M059J (cell line): Measurements from ENCODE around the gene ABCA8. TPM values are rescaled to one million over a fixed set of nuclear protein-coding genes. Genes with fewer than 3 reads are reported as not detected.

Experiments used
- DNase-seq: peaks from one replicate; pipeline ENCODE4 v3.0.0-alpha.2; 2012; ENCODE audit warnings: low read depth
- total RNA-seq: library from RNA; depleted of rRNA; stranded (reverse); fragments of >200 nt; shearing (Covaris generic); gene quantifications from 2 replicates; pipeline ENCODE4 v1.2.3, GENCODE V29; 2014

The ABCA8 gene
- total RNA-seq, 1 experiment from 2014 or later, result not detected

DNA sequence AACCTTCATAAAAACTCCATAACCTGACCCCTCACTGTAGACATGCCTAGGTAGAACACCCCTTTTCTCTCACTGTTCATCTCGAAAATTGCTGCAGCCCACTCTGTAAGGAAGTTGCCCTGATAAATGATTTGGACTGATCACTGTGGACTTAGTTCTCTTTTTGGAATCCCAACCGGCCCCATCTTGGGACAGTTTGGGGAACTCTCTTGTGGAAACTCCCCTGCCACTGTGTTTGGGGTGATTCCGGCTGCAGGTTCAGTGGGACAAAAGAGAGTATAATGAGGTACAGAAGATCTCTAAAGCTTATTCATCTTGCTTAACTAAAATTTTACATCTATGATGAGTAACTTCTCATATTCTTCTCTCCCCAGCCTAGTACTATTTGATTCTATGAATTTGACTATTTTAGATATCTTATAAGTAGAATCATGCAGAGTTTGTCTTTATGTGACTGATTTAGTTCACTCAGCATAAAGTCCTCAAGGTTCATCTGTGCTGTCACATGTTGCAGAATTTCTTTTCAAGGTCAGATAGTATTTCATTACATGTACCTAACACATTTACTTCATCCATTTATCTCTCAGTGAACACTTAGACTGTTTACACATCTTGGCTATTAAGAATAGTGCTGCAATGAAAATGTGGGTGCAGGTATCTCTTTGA, 84.9 kb downstream of the ABCA8 start:
- DNase-seq, result no peak

DNA sequence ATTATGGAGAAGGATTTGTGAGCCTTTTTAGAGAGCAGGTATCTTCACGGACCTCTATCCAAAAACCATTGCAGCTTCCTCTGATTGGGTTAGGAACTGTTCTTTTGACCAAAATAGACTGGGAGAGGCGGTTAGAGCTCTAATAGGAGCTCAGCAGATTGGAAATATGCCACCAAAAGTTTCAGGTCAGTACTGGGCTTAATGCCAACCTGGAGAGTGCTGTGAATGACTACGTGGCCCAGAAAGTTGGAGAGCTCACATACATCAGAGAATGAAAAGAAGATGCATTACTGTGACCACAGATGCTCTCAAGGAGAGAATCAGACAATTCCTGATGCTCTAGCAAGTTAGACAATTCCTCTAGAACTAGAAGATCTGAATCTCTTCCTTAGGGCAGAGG, 86.5 kb downstream of the ABCA8 start:
- DNase-seq, result peak; percentile 9

DNA sequence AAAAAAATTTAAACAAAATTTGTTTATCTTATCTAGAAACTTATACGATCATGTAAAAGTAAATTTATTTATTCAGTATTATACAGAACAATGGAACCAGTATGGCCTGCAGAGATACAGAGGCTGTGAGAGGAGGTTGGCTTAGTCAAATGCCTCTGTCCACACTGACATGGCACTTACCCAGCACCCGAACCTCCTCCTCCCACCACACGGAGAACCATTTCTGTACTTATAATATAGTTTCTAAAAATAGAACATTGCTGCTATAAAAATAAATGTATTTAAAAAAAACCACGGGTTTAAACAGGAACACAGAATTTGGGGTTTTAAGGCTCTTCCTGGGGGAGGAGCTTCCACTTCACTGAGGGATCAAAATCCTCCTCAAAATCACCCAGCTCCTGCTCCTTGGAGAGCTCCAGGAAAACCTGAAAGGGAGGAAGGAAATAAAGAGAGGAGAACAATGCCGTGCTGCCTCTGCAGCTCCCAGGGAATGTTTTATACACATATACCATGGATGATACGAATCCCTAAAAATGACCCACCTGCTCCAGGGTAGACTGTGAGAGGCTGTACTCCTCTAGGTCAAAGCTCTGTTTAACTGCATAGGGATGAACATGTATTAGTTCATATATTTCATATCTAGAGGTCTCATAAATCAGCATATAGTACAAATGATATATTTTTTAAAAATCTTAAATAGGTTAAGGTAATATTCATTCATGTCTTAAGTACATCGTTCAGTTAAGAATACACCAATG, 87.3 kb downstream of the ABCA8 start:
- DNase-seq, result no peak

DNA sequence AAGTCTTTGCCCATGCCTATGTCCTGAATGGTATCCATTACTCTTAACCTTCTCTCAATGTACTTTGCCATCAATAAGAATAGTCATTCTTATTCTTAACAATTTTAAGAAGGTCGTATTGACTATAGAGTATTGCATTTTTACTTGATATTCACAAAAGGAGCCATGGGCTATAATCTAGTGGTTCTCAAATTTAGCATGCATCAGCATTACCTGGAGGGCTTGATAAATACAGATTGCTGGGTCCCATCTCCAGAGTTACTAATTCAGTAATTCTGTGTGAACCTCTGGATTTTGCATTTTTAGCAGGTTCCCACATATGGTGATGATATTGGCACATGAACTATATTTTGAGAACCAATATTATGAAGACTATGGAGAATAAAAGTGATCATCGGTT, 89.6 kb downstream of the ABCA8 start:
- DNase-seq, result no peak

DNA sequence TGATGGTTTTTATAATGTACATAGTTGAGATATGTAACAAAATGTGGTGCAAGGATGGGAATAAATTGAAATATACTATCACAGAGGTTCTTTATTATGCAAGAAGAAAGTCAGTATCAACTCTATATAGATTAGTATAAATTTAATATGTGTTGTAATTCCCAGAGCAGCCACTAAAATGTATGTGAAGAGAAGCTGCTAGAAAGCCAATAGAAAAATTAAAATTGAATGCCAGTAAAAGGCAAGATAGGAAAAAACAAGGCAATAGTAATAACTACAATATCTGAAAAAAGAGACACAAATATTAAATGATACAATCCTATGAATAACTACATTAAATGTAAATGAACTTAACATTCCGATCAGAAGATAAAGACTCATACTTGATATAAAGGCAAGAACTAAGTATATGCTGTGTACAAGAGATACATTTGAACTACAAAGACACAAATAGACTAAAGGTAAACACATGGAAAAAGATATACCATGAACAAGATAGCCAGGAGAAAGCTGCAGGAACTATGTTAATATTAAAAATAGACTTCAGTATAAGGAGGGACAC, 92.0 kb downstream of the ABCA8 start:
- no peak for DNase-seq

DNA sequence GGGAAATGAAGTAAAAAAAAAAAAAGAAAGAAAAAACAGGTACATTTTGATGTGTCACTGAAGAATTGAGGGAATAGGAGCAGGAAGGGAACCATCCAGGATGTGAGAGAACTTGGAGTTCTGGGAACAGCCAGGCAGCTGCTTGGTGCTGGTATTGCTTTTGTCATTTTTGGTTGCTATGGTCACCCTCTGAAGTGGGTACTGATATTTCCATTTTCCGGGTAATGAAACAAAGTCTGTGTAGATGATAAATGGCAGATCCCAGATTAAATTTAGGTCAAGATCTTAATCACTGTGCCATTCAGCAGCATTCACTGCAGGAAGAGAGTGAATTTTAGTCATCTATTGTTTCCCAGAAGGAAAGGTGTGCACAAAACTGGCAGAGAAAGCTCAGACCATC, 93.6 kb downstream of the ABCA8 start:
- DNase-seq, result no peak

DNA sequence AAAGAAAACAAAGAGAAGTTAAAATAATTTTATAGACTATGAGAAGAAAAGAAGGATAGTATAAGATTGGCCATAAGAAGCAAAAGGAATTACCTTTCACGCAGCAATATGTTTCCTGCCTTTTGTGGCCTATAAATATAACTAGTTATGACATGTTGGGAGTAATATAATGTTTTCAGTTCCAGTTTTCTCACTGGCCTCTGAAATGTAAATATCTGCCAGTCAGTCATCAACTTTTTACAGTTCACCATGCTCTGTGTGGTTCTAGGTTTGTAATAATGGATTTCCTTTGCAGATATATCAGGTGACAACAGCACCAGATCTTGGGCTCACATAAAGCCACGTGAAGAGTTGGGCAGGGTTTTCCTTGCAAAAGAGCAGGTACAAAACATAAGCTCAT, 94.3 kb downstream of the ABCA8 start:
- DNase-seq, result no peak

DNA sequence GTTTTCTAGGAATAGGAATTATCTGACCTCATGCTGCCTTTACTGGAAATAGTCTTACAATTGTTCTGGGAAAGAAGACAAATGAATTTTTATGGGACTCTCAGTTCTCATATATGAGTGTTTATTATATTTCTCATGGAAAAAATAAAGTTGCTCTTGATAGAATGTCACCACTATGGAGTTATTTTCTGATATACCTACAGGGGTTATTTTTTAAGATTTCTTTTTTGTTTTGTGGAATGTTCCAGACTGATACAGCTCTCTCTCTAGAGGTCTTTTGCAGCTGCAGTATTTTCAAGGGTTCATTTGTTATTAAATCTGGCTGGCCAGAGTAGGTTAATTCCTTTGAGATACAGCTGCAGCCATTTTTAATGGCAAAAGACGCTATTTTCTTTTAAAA, 100.7 kb downstream of the ABCA8 start:
- DNase-seq, result no peak

DNA sequence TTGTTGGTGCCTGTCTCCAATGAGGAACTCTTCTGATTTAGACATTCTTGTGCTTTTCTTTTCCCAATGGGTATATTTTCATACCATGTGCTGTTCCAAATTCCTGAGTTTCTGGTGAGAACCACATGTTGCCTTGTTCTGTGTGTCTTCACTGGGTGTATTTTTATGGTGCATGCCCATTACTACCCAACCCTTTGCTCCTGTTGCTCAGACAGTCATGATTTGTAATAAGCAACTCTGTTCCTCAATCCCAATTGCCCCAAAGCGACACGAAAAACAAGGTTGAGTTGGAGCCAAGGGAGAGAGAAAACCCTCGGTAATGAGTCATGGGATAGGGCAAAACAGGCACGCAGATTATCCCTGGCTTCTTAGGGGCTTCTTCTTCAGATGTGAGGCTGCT, 101.8 kb downstream of the ABCA8 start:
- DNase-seq, result no peak

DNA sequence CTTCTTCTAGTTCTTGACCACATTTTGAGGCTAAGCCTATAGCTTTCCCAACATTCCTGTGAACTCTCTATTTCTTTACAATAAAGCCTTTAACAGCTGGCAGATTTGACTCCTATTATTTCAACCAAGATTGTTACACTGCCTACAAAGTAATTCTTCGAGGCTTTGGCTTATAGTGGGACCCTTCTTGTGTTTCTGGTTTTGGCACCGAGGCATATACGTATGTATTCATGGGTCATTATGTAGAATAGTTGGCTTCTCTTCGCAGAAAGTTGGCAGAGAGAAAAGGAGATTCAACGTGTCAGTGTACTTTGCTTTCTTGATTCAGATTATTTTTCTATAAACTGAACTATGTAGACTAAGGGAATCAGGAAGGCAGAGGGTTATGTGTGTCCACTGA, 102.2 kb downstream of the ABCA8 start:
- no peak for DNase-seq

DNA sequence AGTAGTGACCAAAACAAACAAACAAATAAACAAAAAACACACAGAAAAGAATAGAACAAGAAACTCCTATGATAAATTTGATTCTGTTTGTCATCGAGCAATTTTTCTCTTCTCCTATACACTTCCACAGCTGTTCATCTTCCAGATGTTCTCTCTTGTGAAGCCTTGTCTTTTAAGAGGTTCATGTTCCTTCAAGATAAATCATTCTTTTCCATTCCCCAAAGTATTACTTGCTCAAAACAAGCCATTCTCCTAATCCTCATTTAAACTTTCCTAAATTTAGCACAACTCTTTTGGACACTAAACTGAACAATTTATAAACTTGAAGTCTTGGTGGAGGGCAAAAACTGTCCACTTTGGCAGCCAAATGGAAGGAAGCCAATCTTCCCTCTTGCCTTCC, 103.3 kb downstream of the ABCA8 start:
- no peak for DNase-seq

DNA sequence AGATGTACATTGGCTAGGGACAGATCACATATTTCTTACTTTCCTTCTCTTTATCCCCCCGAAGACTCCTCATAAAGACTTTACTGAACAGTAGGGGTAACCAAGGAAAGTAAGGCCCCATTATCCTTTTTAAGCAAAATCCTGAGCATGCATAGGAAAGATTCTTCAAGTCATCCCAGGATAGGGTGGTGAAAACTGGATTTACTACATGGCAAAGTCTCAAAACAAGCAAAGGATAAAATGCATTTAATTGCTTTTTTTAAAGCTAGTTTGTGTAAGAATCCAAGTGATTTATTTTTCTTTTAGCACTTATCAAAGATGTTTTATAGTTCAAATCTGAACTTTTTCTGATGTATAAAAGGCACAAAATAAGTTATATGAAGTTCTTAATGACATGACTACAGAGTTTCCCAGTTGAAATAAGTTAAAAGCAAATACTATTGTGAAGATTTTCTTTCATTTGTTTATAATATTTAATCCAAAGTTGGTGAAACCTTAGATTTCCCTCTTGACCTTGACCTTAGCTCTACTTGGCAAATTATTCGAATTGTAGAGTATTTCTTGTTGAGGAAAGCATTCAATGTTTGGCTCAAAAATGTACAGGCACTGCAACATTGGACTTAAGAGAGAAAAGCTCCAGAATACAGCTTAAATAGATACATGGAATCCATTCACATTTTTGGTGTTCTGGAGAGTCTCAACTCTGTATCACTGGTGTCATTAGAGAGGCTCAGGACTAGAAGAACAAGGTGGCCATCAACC, 104.3 kb downstream of the ABCA8 start:
- no peak for DNase-seq

DNA sequence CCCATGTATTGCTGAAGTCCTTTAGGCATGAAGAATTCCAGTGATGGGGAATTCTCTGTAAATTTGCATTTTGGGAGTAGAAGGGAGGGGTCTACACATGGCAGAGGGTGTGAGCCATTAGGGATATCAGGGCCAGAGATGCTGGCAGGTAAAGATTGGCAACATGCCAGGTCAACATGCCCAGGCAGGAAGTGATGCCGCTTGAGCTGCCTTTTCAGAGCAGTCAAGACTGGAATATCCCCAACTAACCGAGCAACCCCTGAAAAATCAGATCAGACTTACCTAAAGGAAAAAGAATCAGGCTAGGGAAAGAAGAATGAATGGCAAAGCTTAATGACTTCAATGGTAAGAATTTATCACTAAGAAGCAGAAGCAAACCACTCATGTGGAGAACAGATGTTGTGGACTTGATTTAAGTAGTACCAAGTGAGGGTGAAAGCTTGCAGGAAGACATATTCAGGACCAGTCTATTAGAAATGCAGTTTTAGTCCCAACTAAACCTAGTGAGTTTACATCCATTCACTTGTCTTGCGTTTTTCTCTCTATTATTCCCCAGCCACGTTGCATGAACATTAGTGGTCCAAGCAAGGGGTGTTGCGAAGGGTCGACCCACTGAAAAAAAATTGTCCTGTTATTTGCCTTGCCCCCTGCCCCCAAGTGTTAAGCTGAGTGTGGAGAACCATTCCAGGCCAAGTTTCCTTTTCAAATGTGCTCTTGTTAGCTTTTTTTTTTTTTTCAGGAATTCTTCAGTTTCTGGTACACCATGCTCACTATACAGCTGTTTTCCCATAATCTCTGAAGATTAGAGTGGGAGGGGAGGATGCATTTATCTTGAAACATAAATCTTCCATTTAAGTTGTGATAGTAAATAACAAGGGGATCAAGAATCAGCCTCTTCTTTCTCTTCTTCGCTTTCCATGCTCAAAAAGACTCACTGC, 105.2 kb downstream of the ABCA8 start:
- DNase-seq, result no peak

DNA sequence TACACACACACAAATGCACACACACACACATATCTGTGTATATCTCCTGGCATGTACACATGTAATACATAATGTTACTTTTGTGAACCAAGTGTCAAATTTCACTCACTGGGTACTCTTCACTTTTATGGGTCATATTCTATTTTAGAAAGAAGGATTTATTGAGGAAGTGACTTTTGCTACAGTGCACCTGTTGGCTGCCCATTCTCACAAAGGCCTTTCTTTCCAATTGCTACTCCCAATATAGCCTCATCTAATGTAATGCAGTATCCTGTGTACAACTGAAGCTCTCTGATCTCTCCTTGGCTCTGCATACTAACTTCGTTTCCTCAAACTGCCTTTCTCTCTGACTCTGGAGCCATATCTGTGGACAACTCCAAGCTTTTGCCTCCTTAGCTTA, 107.5 kb downstream of the ABCA8 start:
- DNase-seq, result no peak

DNA sequence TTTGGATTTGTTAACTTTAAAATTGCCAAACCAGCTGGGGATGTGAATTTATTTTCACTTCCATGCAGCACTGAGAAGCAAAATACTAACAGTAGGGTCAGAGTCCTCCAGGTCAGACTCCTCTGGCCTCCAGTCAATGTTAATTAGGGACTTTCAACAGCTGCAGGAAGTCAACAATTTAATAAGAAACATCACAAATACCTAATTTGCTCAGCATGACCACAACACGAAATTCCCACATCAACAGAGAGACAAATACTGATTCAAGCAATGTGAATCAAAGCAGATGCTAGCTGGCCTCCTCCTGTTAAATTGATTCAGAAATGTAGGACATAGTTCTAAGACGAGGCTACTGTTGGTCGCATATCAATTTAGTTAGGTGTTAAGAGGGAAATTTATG, 111.7 kb downstream of the ABCA8 start:
- no peak for DNase-seq

DNA sequence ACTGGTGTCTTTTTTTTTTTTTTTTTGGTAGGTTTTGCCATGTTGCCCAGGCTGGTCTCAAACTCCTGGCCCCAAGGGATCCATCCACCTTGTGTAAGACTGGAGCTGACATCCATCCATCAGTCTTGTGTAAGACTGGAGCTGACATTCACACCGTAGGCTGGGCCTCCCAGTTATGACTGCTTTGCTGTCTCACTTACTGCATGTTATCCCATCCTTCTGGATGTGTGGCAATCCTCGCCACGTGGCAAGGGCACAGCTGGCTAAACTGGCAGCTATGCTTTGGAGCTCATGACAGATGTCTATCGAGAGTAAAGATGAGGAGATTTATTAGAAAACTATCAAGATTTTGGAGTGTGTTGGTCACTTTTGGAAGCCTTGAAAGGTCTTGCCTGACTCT, 115.1 kb downstream of the ABCA8 start:
- no peak for DNase-seq

DNA sequence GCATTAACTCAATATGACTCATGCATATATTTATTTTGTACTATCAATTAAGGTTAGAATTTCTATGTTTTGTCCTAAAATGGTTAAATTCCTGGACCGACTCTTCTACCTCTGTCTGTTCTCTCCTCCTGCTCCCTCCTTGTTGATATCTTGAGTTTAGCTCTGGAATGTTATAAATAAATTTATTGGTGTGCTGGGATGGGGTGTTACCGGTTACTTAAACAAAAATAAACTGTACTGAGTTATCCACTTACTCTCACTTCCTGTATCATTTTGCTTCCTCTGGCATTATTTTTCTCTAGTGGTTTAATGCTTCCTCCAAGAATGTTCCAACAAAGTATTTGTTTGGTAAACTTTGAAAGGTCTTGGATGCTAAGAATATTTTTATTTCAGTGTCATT, 120.1 kb downstream of the ABCA8 start:
- DNase-seq, result peak; percentile 51

DNA sequence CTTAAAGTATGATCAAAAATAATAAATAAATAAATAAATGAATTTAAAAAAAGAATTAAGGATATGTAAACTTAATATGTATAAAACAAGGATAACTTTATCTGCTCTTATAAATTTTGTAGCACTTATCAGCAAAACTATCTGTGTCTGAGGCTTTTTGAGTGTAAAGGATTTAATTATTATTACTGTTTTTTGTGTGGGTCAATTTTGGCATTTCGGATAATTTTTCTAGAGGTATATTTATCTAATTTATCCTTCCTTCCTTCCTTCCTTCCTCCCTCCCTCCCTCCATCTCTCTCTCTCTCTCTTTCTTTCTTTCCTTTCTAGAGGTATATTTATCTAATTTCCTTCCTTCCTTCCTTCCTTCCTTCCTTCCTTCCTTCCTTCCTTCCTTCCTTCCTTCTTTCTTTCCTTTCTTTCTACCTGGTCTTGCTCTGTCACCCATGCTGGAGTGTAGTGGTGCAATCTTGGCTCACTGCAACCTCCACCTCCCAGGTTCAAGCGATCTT, 120.8 kb downstream of the ABCA8 start:
- no peak for DNase-seq

DNA sequence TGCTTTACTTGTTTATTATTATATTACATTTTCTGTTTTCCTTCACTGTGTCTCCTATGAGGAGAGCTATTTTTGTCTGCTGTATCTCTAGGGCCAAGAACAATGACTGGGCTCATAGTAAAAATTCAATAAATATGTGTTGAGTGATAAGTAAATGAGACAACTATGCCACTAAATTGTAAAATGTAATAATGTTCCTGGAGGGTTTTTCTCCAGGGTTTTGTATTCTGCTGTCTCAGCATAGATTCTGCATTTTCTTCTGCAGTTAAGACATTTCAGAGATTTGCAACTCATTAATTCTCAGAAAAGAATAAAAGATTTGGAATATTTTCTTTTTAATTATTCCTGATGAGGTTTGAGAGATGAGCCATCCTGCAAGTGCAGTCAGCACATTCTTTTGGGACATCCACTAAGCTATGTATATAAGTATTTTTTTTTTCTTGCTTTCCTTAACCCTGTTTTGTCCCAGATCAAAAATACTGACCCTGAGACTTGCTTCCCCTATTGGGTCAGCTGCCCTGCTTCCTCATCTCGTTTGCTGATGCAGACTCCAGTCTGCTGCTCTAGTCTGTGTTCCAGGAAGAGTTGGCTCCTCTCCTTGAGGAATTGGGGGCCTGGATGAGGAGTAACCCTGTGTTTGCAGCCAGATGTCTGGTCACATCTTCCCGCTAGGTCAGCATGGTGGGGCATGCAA, 122.9 kb downstream of the ABCA8 start:
- no peak for DNase-seq

DNA sequence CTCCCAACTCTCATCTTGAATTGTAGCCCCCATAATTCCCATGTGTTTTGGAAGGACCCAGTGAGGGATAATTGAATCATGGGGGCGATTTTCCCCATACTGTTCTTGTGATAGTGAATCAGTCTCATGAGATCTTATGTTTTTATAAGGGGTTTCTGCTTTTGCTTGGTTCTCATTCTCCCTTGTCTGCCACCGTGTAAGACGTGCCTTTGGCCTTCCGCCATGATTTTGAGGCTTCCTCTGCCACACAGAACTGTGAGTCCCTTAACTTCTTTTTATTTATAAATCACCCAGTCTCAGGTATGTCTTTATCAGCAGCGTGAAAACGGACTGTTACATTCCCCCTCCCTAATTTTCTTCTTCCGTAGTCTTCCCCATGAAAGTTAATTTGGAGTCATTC, 124.0 kb downstream of the ABCA8 start:
- DNase-seq, result no peak

DNA sequence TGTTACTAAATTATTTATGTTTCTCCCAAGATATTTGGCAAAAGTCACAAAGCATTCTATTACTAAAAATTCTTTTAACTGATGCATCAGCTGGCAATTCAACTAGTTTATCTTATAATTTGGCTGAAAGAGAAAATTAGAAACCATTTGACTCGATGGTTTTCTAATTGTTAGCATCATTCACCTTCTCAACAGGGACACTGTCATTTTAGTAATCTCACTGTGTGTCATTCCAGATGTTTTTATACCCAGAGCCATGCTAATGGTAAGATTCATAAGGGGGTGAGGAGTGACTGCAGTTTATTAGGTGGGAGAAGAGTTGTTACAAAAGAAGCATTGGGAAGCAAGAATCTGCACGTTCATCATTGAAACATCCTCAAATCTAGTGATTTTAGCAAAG, 124.9 kb downstream of the ABCA8 start:
- DNase-seq, result no peak
